ENCODE results near the gene SMOC2.

The SMOC2 gene

DNA sequence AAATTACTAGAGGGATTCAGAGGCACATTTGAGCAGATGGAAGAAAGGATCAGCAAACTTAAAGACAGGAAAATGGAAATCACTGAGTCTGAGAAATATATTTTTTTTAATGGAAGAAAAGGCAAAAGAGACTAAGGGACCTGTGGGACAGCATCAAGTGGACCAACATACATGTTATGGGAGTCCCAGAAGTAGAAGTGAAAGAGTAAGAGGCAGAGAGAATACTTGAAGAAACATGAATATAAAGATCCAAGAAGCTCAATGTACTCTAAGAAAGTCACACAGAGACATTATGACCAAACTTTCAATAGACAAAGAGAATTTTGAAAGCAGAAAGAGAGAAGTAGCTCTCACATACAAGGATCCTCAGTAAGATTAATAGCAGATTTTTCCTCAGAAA lies 39.5 kb downstream of the SMOC2 start:
- DNase-seq (ENCODE audit: low read depth in 3 of 3): no peak

DNA sequence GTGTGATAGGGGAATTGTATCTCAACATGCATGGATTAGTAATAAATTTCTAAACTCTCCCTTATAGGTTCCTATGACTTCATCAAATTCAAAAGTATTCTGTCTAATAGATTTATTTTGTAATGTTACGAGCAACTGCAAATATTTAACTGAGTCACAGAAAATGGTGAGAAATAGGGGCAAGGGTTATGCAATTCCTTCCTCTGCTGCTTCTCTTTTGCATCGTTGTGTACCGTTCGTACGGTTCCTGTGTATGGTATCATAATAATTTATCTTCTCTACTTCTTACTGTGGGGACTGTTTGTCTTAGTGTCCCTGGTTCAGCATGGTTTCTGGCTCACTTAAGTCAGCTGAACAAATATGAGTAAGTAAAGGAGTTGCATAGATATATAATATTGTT lies 44.8 kb downstream of the SMOC2 start:
- no peak for DNase-seq (ENCODE audit: low read depth in 3 of 3)

DNA sequence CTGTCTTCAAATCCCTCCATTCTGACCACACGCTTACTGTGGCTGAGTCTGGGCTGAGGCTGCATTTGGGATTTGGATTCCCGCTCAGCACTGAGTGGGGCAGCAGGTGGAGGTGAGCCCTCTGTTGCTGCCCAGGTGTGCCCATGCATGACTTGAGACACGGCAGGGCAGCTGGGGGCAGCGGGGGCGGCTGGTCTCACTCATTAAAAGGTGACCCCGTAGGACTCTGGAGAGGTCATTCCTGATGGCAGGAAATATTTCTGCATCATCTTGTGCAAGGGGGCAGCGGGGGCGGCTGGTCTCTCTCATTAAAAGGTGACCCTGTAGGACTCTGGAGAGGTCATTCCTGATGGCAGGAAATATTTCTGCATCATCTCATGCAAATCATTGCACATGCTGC lies 49.8 kb downstream of the SMOC2 start:
- no peak for DNase-seq (ENCODE audit: low read depth in 3 of 3)

DNA sequence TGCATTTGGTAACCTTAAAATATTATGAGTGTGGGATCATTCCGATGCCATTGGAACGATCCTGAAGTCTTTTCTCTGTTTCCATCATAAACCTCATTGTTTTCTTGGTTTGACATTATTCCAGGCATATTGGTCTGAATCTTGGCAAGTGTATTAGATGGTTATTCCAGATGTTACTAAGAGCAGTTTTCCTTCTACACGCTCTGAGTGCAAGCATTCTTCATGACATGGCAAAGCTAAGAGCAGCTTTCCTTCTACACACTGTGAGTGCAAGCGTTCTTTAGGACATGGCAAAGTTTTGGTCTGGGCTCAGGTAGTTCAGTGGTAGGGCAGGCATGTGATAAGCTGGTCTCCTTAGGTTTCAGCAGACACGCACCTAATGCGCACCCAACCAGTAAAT lies 53.0 kb downstream of the SMOC2 start:
- DNase-seq (ENCODE audit: low read depth in 3 of 3): no peak

DNA sequence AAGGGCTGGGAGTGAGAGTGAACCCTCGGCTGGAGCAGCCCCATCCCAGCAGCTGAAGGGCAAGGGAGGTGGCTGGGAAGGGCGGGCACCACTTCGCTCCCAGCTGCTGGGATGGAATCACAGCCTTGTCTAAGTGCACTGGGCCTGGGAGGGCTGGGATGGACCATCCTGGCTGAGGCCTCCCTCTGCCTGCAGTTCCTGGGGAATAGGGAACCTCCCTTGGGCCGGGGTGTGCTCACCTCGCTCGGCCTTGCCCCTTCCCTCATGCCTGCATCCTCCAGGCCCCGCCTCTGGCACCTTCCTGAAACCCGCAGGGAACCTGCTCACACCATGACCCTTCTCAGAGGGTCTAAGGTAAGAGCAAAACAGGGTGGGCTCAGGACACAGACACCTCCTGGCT lies 53.7 kb downstream of the SMOC2 start:
- no peak for DNase-seq (ENCODE audit: low read depth in 3 of 3)

DNA sequence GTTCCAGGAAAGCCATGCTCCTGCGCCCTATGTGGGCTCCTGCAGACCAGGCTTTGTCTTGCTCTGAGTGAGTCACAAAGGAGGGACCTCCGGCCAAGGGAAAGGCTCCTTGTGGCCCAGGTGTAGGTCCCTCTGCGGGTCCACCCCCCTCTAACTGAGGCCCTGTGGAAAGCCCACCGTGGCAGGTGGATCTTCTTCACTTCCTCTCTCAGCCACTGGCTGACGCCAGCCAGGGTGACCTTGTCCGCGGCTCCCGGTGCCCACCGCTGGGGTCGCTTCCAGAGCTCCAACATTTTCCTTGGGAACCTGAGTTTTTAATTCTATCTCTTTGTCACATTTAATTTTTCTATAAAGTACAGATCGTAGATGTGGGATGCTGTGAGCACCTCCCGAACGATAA lies 54.1 kb downstream of the SMOC2 start:
- DNase-seq (ENCODE audit: low read depth in 3 of 3): no peak

DNA sequence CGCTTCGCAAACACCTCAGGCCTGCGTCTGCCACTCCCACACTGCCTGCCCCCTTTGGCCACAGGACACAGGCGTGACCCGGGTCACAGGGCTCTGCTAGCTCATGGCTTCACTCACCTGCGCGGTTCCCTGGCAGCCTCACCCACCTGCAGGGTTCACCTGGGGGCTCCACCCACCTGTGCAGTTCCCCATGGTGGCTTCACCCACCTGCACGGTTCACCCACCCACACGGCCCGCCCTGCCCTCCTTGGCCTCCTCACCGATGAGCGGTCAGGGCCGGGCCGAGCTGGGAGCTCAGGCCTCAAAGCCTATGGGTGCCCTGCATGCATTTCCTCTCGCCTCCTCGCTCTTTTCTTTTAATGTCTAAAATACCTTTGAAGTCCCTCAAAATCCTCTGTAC lies 54.7 kb downstream of the SMOC2 start:
- no peak for DNase-seq (ENCODE audit: low read depth in 3 of 3)

DNA sequence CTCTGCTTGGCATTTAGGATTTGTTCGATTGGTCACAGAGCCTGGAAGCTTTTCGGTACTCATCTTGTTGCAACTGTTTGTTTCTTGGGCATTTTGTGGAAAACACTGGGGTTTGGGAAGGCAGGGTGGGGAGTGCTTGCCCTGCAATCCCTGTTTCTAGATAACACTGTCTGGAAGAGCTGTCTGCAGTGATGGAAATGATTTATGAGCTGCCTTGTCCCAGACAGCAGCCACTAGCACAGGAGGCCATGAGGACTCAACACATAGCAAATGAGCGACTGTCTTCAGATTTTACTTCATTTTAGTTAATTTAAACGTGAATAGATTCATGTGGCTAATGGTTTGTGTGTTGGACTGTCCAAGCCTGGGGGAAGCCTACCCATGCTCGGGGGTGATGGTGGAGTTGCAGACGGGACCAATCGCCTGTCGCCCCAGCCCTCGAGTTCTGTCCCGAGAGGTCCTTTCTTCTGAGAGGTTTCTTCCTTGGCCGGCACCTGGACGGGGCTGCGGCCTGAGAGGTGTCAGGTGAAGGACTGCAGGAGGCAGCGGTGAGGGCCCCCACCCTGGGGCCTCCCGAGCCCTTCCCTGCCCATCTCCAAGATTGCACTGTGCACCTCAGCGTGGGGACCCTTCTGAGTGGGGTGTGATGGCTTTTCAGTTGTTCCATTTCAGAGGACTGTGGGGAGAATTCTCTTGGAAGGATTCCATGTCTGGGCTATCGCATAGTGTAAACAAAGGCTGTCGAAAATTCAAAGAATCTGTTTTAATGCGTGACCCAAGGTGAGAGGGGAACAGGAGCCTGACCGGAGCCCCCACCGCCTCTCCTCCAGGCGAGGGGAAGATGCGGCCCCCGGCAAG lies 55.4 kb downstream of the SMOC2 start:
- DNase-seq (ENCODE audit: low read depth in 3 of 3): no peak

DNA sequence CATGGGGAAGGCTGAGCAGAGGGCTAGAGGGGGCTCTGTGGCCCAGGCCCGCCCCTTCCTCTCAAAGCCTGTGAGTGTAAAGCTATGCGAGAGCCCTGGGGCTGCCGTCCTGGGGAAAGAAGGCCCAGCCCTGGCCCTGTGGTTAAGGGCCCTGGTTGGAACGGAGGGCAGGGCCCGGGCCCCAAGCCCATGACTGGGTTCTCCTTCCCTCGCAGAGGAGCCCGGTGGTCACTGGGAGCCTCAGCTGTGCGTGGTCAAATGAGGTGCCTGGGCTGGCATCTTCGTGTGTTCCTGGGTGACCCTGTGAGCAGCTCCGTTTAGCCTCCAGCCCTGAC lies 56.0 kb downstream of the SMOC2 start:
- DNase-seq (ENCODE audit: low read depth in 3 of 3): no peak

DNA sequence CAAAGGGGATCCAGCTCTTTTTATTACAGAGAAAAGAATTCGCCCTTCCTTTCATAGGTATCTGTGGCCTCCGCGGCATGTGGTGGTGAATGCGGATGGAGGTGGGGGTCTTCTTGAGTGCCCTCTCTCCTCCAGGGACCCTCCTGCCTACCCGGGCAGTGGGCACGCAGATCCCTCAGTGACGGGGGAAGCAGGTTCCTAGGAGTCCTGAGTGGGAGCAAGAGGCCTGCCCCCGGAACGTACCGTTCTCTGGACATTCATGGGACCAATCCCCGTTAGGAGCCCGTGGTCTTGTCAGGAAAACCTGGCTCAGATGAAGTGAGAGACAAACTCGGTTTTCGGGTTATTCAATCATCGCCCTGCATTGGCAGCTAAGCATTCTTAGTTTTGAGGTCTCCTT lies 56.4 kb downstream of the SMOC2 start:
- DNase-seq (ENCODE audit: low read depth in 3 of 3): no peak

DNA sequence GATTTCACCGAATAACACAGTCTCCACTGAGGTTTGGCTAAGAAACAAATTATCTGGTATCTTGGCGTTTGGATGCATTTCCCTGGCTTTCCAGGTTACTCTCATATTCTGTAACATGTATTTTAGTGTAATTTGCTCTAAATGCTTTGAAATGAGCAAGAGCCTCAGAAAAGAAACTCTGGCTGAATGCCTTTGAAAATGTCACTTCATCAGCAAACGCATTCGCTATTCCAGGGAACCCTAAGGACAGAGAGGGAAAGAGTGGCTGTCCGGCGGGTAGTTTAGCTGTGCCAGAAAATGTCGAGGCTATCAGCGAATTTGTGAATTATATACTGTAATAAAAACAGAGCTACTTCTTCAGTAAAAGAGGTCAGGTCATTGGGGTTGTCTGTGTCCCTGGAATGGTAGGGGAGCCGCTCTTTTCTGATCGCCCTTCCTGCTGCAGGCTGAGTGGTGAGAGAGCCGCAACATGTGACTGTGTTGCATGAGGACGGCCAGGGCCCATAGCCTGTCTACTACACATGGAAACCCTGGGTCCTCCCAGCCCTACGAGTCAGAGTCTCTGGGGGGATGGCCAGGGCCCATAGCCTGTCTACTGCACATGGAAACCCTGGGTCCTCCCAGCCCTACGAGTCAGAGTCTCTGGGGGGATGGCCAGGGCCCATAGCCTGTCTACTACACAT lies 57.3 kb downstream of the SMOC2 start:
- DNase-seq (ENCODE audit: low read depth in 3 of 3): no peak

DNA sequence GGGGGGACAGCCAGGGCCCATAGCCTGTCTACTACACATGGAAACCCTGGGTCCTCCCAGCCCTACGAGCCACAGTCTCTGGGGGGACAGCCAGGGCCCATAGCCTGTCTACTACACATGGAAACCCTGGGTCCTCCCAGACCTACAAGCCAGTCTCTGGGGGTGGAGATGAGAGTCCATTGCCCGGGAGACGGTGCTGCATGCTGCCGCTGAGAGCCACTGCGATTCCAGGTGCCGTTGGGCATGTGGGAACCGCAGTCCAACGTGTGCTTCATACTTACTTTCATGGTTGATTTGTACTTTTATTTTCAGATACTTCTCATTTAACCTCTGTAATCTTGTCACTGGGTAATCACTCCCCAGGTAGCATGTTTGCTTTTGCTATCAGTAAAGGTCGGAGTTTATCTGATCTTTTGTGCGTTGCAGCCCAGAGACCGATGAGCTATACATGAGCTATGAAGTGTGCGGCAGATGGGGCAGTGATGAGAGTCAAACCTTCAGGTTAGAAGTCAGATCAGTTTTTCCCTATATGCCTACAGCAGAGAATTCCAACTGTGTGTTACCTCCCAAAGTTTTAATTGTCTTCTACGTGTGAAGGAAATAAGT lies 58.2 kb downstream of the SMOC2 start:
- DNase-seq (ENCODE audit: low read depth in 3 of 3): no peak

DNA sequence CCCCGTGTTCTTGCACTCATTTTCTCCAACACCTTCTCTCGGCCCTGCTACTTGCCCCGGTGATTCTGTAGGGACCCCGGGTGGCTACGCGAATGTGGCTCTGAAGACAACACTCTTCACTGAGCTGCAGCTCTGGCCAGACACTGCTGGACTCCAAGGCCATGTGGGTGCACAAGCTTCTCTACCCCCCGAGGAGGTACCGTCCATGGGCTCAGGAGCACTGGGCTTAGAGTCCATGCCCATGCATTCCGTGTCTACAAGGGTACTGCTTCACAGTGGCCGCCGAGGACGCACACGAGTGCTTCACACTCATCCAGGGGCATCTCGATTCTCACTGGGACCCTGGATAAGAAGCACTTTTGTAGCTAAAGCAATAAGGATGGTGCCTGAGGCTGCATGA lies 59.5 kb downstream of the SMOC2 start:
- DNase-seq (ENCODE audit: low read depth in 3 of 3): no peak

DNA sequence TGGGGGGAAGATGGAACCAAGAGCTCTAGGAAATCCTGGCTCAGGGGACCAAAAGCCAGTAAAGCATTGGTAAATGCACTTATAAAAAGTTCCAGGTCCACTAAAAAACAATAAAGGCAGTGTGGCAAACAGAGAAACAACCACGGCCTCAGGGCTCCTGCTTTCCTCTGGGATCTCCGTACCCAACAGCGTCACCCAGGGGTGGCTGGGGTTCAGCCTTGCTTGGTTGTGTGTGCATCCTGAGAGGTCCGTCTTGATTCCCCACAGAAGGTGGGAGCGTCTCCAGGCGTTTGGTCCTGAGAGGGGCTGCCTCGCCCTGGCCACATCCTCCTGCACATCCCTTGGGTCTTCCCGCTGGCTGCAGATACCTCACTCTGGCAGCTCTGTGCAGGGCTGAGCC lies 60.6 kb downstream of the SMOC2 start:
- no peak for DNase-seq (ENCODE audit: low read depth in 3 of 3)

DNA sequence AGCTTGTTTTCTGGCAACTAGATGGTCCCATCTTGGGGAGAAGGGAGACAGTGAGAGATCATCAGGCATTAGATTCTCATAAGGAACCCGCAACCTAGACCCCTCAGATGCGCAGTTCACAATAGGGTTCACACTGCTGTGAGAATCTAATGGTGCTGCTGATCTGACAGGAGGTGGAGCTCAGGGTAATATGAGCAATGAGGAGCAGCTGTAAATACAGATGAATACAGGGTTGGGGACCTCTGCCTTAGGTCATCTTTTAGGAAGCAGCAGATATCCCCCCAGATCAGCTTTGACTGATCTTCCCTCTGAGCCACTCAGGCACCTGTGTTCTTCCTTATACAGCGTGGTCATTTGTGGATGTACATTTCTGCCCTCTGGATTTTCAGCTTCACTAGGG lies 63.4 kb downstream of the SMOC2 start:
- DNase-seq (ENCODE audit: low read depth in 3 of 3): no peak

DNA sequence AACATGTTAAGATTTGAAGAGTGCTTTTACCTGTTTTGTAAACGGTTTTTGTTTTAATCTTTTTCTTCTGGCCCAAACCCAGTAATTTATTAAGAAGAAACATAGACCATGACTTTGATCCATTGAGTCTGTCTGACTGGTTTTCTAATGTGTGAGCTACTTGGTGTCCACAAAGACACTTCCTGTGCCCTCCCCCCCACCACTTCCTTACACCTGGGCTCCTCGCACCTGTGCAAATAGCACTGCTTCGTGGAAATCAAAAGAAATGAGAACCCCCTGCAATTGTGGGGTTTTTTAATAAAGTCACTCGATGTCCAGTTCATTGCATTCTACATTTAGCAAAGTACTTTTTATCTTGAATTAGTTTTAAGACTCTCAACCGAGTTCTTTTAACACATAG lies 65.5 kb downstream of the SMOC2 start:
- DNase-seq (ENCODE audit: low read depth in 3 of 3): no peak

DNA sequence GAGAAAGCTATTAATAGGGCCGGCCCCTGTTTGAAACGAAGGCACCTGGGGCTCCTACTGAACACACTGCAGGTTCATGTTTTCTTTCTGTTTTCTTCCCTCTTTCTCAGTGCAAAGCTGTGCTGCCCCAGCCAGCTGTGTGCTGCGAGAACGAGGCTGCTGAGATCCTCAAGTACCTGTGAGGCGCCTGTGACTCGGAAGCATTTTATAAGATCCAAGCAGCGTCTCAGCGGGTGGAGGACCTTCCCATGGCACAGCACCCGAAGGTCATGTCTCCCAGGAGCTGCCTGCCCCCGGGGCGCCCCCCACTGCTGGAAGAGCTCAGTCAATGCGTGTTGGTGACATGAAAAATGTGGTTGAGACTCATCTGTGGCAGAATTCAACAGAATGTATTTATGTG lies 66.3 kb downstream of the SMOC2 start:
- no peak for DNase-seq (ENCODE audit: low read depth in 3 of 3)

DNA sequence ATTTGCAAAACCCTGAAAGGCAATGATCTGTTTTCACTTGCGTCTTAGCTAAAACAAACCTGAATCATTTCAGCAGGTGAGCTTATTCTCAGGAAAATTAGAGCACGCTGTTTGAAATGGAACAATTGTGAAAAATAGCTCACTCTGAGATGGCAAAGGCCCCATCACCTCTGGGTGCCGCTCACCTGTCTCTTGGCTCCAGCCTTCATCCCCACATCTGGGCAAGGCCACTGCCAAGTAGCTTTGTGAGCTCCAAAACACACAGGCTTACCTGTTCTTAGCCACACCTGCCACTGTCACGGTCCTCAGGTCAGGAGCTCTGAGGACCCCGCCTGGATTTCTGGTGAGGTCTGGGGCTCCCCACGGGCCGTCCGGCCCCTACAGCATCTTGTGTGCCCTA lies 66.7 kb downstream of the SMOC2 start:
- DNase-seq (ENCODE audit: low read depth in 3 of 3): no peak

DNA sequence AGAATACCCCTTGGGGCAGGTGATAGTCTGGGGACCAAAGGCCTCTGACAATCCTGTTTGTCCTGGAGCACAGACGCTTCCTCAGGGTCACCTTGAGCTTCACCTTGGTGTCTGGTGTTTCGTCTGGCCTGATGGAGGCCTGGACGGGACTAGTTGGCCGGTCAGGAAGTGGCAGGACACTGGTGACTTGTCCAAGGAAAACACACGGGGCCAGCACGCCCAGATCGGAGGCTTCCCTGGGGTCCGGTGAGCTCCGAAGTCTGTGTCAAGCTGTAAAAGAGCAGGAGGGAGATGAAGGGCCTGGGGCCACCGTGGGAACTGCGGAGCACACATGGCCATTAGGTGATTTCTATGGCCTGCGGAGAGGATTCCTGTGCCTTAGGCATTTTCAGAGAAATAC lies 67.9 kb downstream of the SMOC2 start:
- no peak for DNase-seq (ENCODE audit: low read depth in 3 of 3)

DNA sequence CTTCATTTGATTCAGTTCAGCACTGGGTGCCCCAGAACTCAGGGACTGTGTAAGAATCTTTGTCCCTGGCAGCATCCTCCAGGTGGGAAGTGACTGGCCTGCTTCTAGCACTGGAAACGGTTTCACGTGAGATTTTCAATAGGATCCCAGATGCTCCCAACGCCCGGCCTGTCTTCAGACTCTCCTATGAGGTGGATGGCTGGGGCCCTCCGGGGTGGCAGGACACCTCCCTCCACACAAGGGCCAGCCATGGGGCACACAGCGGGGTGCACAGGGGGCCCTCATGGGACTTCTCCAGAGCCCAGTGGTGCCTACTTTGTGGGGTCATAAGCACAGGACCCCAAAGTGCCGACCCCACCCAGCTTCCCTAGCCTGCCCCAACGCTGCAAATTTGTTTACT lies 72.8 kb downstream of the SMOC2 start:
- DNase-seq (ENCODE audit: low read depth in 3 of 3): no peak

DNA sequence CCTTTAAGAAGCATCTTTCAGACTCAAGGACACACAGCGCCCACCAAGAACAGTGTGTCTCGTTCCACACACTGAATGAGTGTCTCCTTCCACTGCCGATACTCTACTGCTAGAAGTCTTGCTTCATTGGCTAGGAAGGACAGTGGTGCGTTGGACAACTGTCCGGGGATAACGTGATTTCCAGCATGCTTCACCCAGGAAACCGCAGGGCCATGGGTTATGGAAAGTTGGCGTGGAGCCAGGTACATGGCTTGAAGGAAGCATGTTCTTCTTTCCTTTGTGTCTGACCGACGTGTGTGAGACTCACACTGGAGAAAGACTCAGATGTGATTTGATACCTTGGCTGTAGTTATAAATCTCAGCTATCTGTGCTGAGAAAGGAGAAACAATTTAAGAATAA lies 73.2 kb downstream of the SMOC2 start:
- no peak for DNase-seq (ENCODE audit: low read depth in 3 of 3)

DNA sequence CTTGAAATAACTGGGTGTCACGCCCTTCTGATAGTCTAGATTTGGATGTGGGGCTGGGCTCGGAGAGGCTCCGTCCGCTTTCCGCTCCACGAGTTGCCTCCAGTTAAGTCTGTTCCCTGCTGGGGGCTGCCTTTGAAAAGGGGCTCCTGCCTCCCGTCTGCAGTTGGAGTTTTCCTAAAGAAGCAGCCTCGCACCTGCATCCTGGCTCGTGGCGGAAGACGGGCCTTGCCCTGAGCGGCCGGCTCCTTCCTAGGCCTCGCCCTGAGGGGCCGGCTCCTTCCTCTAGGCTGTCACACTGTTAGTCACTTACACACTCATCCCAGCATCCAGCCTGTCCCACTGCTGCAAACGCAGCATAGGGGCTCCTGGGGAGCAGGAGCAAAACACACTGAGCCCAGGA lies 74.4 kb downstream of the SMOC2 start:
- no peak for DNase-seq (ENCODE audit: low read depth in 3 of 3)

All from stimulated activated CD4-positive, alpha-beta T cell treated with anti-CD3 and anti-CD28 coated beads, TNF-alpha, amount 100 ng/mL, for 24 hours (primary cell).